Neural cell (in vitro differentiated cells): ENCODE measurements around the gene METTL26.

Source experiments
- CTCF ChIP-seq: fragments of 450-650 bp; IDR thresholded peaks from 2 replicates; pipeline ENCODE4 v1.5.1; 2014; ENCODE audit warnings: antibody characterized with exemption, mild to moderate bottlenecking, moderate library complexity; ENCODE audit not compliant: poor library complexity, severe bottlenecking
- EP300 ChIP-seq: fragments of 450-650 bp; conservative IDR thresholded peaks from 2 replicates; pipeline ENCODE4 v1.6.1; 2014; ENCODE audit warnings: antibody characterized with exemption, mild to moderate bottlenecking, moderate library complexity; ENCODE audit not compliant: poor library complexity, severe bottlenecking
- EZH2 ChIP-seq: fragments of 200-600, 300-800 bp; shearing (Covaris generic), sonication (generic); IDR thresholded peaks from 2 replicates; pipeline ENCODE4 v1.6.1; 2014; ENCODE audit warnings: antibody characterized with exemption, low read length, borderline replicate concordance, mild to moderate bottlenecking; ENCODE audit not compliant: insufficient read depth, poor library complexity, severe bottlenecking
- MXI1 ChIP-seq: fragments of 450-650 bp; conservative IDR thresholded peaks from 2 replicates; pipeline ENCODE4 v1.6.1; 2014; ENCODE audit warnings: antibody characterized with exemption, mild to moderate bottlenecking; ENCODE audit not compliant: poor library complexity, severe bottlenecking
- POLR2AphosphoS5 ChIP-seq: IDR thresholded peaks from 2 replicates; pipeline ENCODE4 v1.6.1; 2012
- REST ChIP-seq: IDR thresholded peaks from 2 replicates; pipeline ENCODE4 v1.6.1; 2012; ENCODE audit warnings: borderline replicate concordance
- TAF1 ChIP-seq: IDR thresholded peaks from 2 replicates; pipeline ENCODE4 v1.6.1; 2012; ENCODE audit warnings: low read depth

GRCh38 chr16:617855-618254, 18.2 kb downstream of the METTL26 start:
- TF ChIP-seq MXI1 (no peak), CTCF (no peak), EP300 (no peak), EZH2 (no peak), POLR2AphosphoS5 (no peak), REST (no peak), TAF1 (no peak)
